Hepatocyte (in vitro differentiated cells): Measurements from ENCODE around the gene FNIP2.

Experiments
- CTCF ChIP-seq: fragments of 200-600 bp; sonication (generic); IDR thresholded peaks from 2 replicates; pipeline ENCODE4 v1.5.1; 2016; ENCODE audit warnings: antibody characterized with exemption, mild to moderate bottlenecking; ENCODE audit not compliant: poor library complexity
- EZH2 ChIP-seq: fragments of 200-600 bp; sonication (generic); IDR thresholded peaks from 2 replicates; pipeline ENCODE4 v1.6.1; 2016; ENCODE audit warnings: antibody characterized with exemption, mild to moderate bottlenecking, borderline replicate concordance
- EZH2phosphoT487 ChIP-seq: fragments of 200-600 bp; sonication (generic); IDR thresholded peaks from one replicate; pipeline ENCODE4 v1.6.1; 2018; ENCODE audit warnings: antibody characterized with exemption, mild to moderate bottlenecking, low read depth, moderate library complexity; ENCODE audit not compliant: unreplicated experiment, severe bottlenecking

GRCh38 chr4:158903079-158903456 is 134.2 kb downstream of the FNIP2 start:
- TF ChIP-seq CTCF: no peak
- TF ChIP-seq EZH2: no peak
- TF ChIP-seq EZH2phosphoT487: no peak
